ENCODE results near the gene FAM53A.

Gene FAM53A

GRCh38 chr4:1721666-1722550 is 37.8 kb upstream of the FAM53A start:
- H3K4me3 ChIP-seq (replicated peaks in 1 of 2; ENCODE audit: low read depth in 2 of 2, low read length in 2 of 2), result peak overlapping the region; percentile 46 to 69
- no peak for DNase-seq (ENCODE audit: low read depth in 2 of 2)
- TF ChIP-seq CTCF (IDR thresholded peaks at IDR 0.05; ENCODE audit: low read depth, low read length), result no peak

GRCh38 chr4:1721003-1721665 is 37.0 kb upstream of the FAM53A start, which contains the start of the genes TACC3 and TMEM129:
Gene TACC3 (plus strand): TSS chr4:1721521. CDS start chr4:1723422, 1,901 bp downstream.
Gene TMEM129 (minus strand): TSS chr4:1721323. CDS start chr4:1720837, 486 bp downstream.
- TF ChIP-seq CTCF (IDR thresholded peaks at IDR 0.05; ENCODE audit: low read depth, low read length), result no peak
- DNase-seq (ENCODE audit: low read depth in 2 of 2), result peak; percentile 91 to 94
- peak within 1 kb of the TSS; percentile 68 to 71 for H3K4me3 ChIP-seq (replicated peaks in 1 of 2; ENCODE audit: low read depth in 2 of 2, low read length in 2 of 2)

GRCh38 chr4:1720163-1720983 is 36.3 kb upstream of the FAM53A start:
- DNase-seq (ENCODE audit: low read depth in 2 of 2), result peak; percentile 49 to 51
- no peak for TF ChIP-seq CTCF (IDR thresholded peaks at IDR 0.05; ENCODE audit: low read depth, low read length)
- H3K4me3 ChIP-seq (replicated peaks in 1 of 2; ENCODE audit: low read depth in 2 of 2, low read length in 2 of 2), result peak overlapping the region; percentile 68 to 71

- H3K4me3 ChIP-seq (replicated peaks in 1 of 2; ENCODE audit: low read depth in 2 of 2, low read length in 2 of 2), result no peak overlapping the region
- no peak for DNase-seq (ENCODE audit: low read depth in 2 of 2)
- no peak for TF ChIP-seq CTCF (IDR thresholded peaks at IDR 0.05; ENCODE audit: low read depth, low read length)
Measured at GRCh38 chr4:1718095-1718850, 34.2 kb upstream of the FAM53A start.

GRCh38 chr4:1717129-1718094 is 33.3 kb upstream of the FAM53A start:
- no peak overlapping the region for H3K4me3 ChIP-seq (replicated peaks in 1 of 2; ENCODE audit: low read depth in 2 of 2, low read length in 2 of 2)
- no peak for DNase-seq (ENCODE audit: low read depth in 2 of 2)
- no peak for TF ChIP-seq CTCF (IDR thresholded peaks at IDR 0.05; ENCODE audit: low read depth, low read length)

All from cardiac fibroblast (primary cell).